GM23338 (cell line): Measurements from ENCODE around the gene F2RL3. TPM values are rescaled to one million over a fixed set of nuclear protein-coding genes. Genes with fewer than 3 reads are reported as not detected.
"Not testable (repeated sequence)": the region's sequence is repeated elsewhere in the genome, so short reads cannot be mapped to it uniquely, and the experiment has no call there.

Source experiments
- ATAC-seq: fragments of 200-7000 bp; cut with Tn5 transposase; 3 replicates; pipeline ENCODE4 v1.9.1; 2020
- DNase-seq: peaks from one replicate; pipeline ENCODE4 v3.0.0-alpha.2; 2015; ENCODE audit warnings: low spot score
- H2AFZ ChIP-seq: fragments of 200-600 bp; sonication (generic); 2 replicates; pipeline ENCODE4 v1.8.0; 2016; ENCODE audit warnings: antibody characterized with exemption, mild to moderate bottlenecking, moderate library complexity
- H3F3A ChIP-seq: fragments of 200-600 bp; sonication (generic); replicated peaks from 2 replicates; pipeline ENCODE4 v1.8.0; 2017; ENCODE audit warnings: antibody characterized with exemption, mixed run types, low read depth
- H3K27ac ChIP-seq: fragments of 200-600 bp; sonication (generic); 2 replicates; pipeline ENCODE4 v1.6.1; 2016; ENCODE audit warnings: low read depth
- H3K27me3 ChIP-seq: fragments of 200-600 bp; sonication (generic); 2 replicates; pipeline ENCODE4 v1.8.0; 2016; ENCODE audit warnings: mild to moderate bottlenecking, mixed run types, moderate library complexity; ENCODE audit not compliant: insufficient read depth
- H3K36me3 ChIP-seq: fragments of 200-600 bp; sonication (generic); 2 replicates; pipeline ENCODE4 v1.8.0; 2016; ENCODE audit warnings: mild to moderate bottlenecking; ENCODE audit not compliant: insufficient read depth
- H3K4me1 ChIP-seq: fragments of 200-600 bp; sonication (generic); 2 replicates; pipeline ENCODE4 v1.8.0; 2016; ENCODE audit warnings: mild to moderate bottlenecking, moderate library complexity; ENCODE audit not compliant: insufficient read depth
- H3K4me2 ChIP-seq: fragments of 200-600 bp; sonication (generic); 2 replicates; pipeline ENCODE4 v1.7.1; 2017; ENCODE audit warnings: mixed run types
- H3K4me3 ChIP-seq: fragments of 200-600 bp; sonication (generic); 2 replicates; pipeline ENCODE4 v1.6.1; 2016; ENCODE audit warnings: mixed run types
- H3K79me2 ChIP-seq: fragments of 200-600 bp; sonication (generic); replicated peaks from 2 replicates; pipeline ENCODE4 v1.8.0; 2017; ENCODE audit warnings: mild to moderate bottlenecking; ENCODE audit not compliant: insufficient read depth
- H3K9me2 ChIP-seq: fragments of 200-600 bp; sonication (generic); 2 replicates; pipeline ENCODE4 v1.8.0; 2017; ENCODE audit not compliant: insufficient read depth
- H4K20me1 ChIP-seq: fragments of 200-600 bp; sonication (generic); replicated peaks from 2 replicates; pipeline ENCODE4 v1.8.0; 2017; ENCODE audit warnings: mild to moderate bottlenecking; ENCODE audit not compliant: insufficient read depth
- H3K27ac Mint-ChIP-seq: 2 replicates; pipeline ENCODE4 v1.8.0; 2020; ENCODE audit warnings: inconsistent platforms, mild to moderate bottlenecking, moderate library complexity, mixed read lengths
- H3K27me3 Mint-ChIP-seq: 3 replicates; pipeline ENCODE4 v1.8.0; 2022; ENCODE audit warnings: low read depth, mild to moderate bottlenecking, moderate library complexity, mixed read lengths, inconsistent platforms; ENCODE audit not compliant: insufficient read depth, poor library complexity
- H3K36me3 Mint-ChIP-seq: 3 replicates; pipeline ENCODE4 v1.8.0; 2021; ENCODE audit warnings: low read depth, mild to moderate bottlenecking, inconsistent platforms, moderate library complexity, mixed read lengths
- H3K4me1 Mint-ChIP-seq: 3 replicates; pipeline ENCODE4 v1.8.0; 2020; ENCODE audit warnings: mild to moderate bottlenecking, inconsistent platforms, mixed read lengths
- H3K4me3 Mint-ChIP-seq: 3 replicates; pipeline ENCODE4 v1.8.0; 2021; ENCODE audit warnings: moderate library complexity, mild to moderate bottlenecking, inconsistent platforms, mixed read lengths
- H3K9me3 Mint-ChIP-seq: 3 replicates; pipeline ENCODE4 v1.8.0; 2020; ENCODE audit warnings: moderate library complexity, mild to moderate bottlenecking, inconsistent platforms, mixed read lengths
- CTCF ChIP-seq, 2 experiments: fragments of 200-600 bp in 1 of 2; sonication (generic) in 1 of 2; conservative IDR thresholded peaks; 2 replicates each; pipeline versions ENCODE4 v1.5.1 to v1.6.1; 2016 to 2017; ENCODE audit warnings: antibody characterized with exemption in 2 of 2, low read depth in 2 of 2, mild to moderate bottlenecking in 2 of 2, moderate library complexity in 1 of 2
- NANOG ChIP-seq: IDR thresholded peaks from 2 replicates; pipeline ENCODE4 v1.6.1; 2016; ENCODE audit warnings: antibody characterized with exemption, borderline replicate concordance
- REST ChIP-seq: IDR thresholded peaks from one replicate; pipeline ENCODE4 v1.6.1; 2018; ENCODE audit warnings: antibody characterized with exemption; ENCODE audit not compliant: unreplicated experiment
- polyA plus RNA-seq: library from polyadenylated mRNA; unstranded; fragments of >200 nt; fragmentation: Nextera tagmentation; extraction: Ambion mirVana; gene quantifications from 2 replicates; pipeline ENCODE4 v1.2.1, GENCODE V29; 2016
- total RNA-seq: library from RNA; depleted of rRNA; stranded (reverse); fragments of >200 nt; shearing (Covaris generic); gene quantifications from 2 replicates; pipeline ENCODE4 v1.2.3, GENCODE V29; 2014

F2RL3 gene
- total and polyA plus RNA-seq, 2 experiments from 2014 or later: not detected

- TF ChIP-seq REST: no peak
Observed at GRCh38 chr19:16934489-16934888, 45.7 kb downstream of the F2RL3 start (continued).

- H3K27ac ChIP-seq: no peak overlapping the region
- peaks cover 5% of the 10 kb centered on the region for H3K27me3 Mint-ChIP-seq
- H3K36me3 Mint-ChIP-seq: peaks cover 20% of the 10 kb centered on the region
Observed at GRCh38 chr19:16936901-16937300, 48.1 kb downstream of the F2RL3 start.

GRCh38 chr19:16937796-16938195 is 49.0 kb downstream of the F2RL3 start:
- H3F3A ChIP-seq, ATAC-seq, DNase-seq, H3K27ac Mint-ChIP-seq, H3K4me3 ChIP-seq, H3K4me2 ChIP-seq, H3K27me3 Mint-ChIP-seq, H3K9me2 ChIP-seq, H3K36me3 ChIP-seq, H2AFZ ChIP-seq, H3K27me3 ChIP-seq, H3K27ac ChIP-seq, H3K79me2 ChIP-seq, H4K20me1 ChIP-seq, H3K4me3 Mint-ChIP-seq, H3K4me1 ChIP-seq, H3K4me1 Mint-ChIP-seq: not testable (repeated sequence)
- Mint-ChIP-seq H3K9me3 (peaks cover 35% of the 10 kb centered on the region), H3K36me3 (peaks cover 20% of the 10 kb centered on the region)

More at GRCh38 chr19:16936901-16937300, 48.1 kb downstream of the F2RL3 start:
- Histone ChIP-seq H3K4me3 (no peak overlapping the region), H4K20me1 (no peaks in the 10 kb centered on the region), H3K27me3 (no peaks in the 10 kb centered on the region), H3F3A (no peaks in the 10 kb centered on the region), H3K4me1 (no peaks in the 10 kb centered on the region), H3K4me2 (no peak overlapping the region), H3K9me2 (no peaks in the 10 kb centered on the region), H3K79me2 (no peaks in the 10 kb centered on the region), H3K36me3 (no peaks in the 10 kb centered on the region), H2AFZ (no peak overlapping the region)
- peaks cover 42% of the 10 kb centered on the region for H3K9me3 Mint-ChIP-seq
- no peak overlapping the region for H3K4me3 Mint-ChIP-seq
- no peak for DNase-seq
- H3K27ac Mint-ChIP-seq: no peak overlapping the region
- no peak for TF ChIP-seq NANOG
- TF ChIP-seq CTCF (conservative IDR thresholded peaks at IDR 0.05; ENCODE audit: low read depth in 2 of 2): no peak
- H3K4me1 Mint-ChIP-seq: no peaks in the 10 kb centered on the region
- no peak for ATAC-seq
